Neutrophil (primary cell): Measurements from ENCODE around the gene RASA4.
"Not testable (repeated sequence)": the region's sequence is repeated elsewhere in the genome, so short reads cannot be mapped to it uniquely, and the experiment has no call there.

ENCODE experiments used
- H3K27ac ChIP-seq: fragments of 200-600 bp; sonication (generic); 2 replicates; pipeline ENCODE4 v1.5.1; 2016; ENCODE audit warnings: mild to moderate bottlenecking, moderate library complexity
- H3K27me3 ChIP-seq: fragments of 200-600 bp; sonication (generic); 2 replicates; pipeline ENCODE4 v1.6.0; 2016; ENCODE audit warnings: mild to moderate bottlenecking
- H3K36me3 ChIP-seq: fragments of 200-600 bp; sonication (generic); 2 replicates; pipeline ENCODE4 v1.5.1; 2017
- H3K4me1 ChIP-seq, 2 experiments: fragments of 200-600 bp in 1 of 2; sonication (generic) in 1 of 2; 1 replicate in 1 of 2; 2 replicates in 1 of 2; pipeline versions ENCODE4 v1.5.1 to v1.6.1; 2013 to 2016; ENCODE audit warnings: low read depth in 1 of 2, low read length in 1 of 2, mild to moderate bottlenecking in 1 of 2, moderate library complexity in 1 of 2; ENCODE audit not compliant: control insufficient read depth in 1 of 2, insufficient read depth in 1 of 2
- H3K4me3 ChIP-seq, 2 experiments: fragments of 200-600 bp in 1 of 2; sonication (generic) in 1 of 2; 1 replicate in 1 of 2; 2 replicates in 1 of 2; pipeline ENCODE4 v1.5.1; 2013 to 2016; ENCODE audit warnings: low read depth in 1 of 2, low read length in 1 of 2, mild to moderate bottlenecking in 1 of 2, moderate library complexity in 1 of 2
- H3K9me3 ChIP-seq: fragments of 200-600 bp; sonication (generic); 2 replicates; pipeline ENCODE4 v1.5.1; 2016

RASA4 gene

GRCh38 chr7:102614873-102615272 lies 1.7 kb downstream of the RASA4 start:
- H3K36me3 ChIP-seq, H3K9me3 ChIP-seq, H3K27ac ChIP-seq, H3K4me3 ChIP-seq, H3K4me1 ChIP-seq, H3K27me3 ChIP-seq: not testable (repeated sequence)

GRCh38 chr7:102614346-102614697 lies 2.2 kb downstream of the RASA4 start:
- not testable (repeated sequence) for H3K4me3 ChIP-seq, H3K27me3 ChIP-seq, H3K27ac ChIP-seq, H3K4me1 ChIP-seq, H3K36me3 ChIP-seq, H3K9me3 ChIP-seq

GRCh38 chr7:102613575-102614345 lies 2.8 kb downstream of the RASA4 start:
- not testable (repeated sequence) for H3K4me3 ChIP-seq, H3K36me3 ChIP-seq, H3K9me3 ChIP-seq, H3K27me3 ChIP-seq, H3K4me1 ChIP-seq, H3K27ac ChIP-seq

GRCh38 chr7:102611675-102612325 lies 4.8 kb downstream of the RASA4 start:
- not testable (repeated sequence) for H3K27ac ChIP-seq, H3K4me1 ChIP-seq, H3K27me3 ChIP-seq, H3K36me3 ChIP-seq, H3K9me3 ChIP-seq, H3K4me3 ChIP-seq

GRCh38 chr7:102611013-102611674 lies 5.4 kb downstream of the RASA4 start:
- not testable (repeated sequence) for H3K4me3 ChIP-seq, H3K27ac ChIP-seq, H3K27me3 ChIP-seq, H3K36me3 ChIP-seq, H3K9me3 ChIP-seq, H3K4me1 ChIP-seq

- not testable (repeated sequence) for H3K4me1 ChIP-seq, H3K9me3 ChIP-seq, H3K4me3 ChIP-seq, H3K27me3 ChIP-seq, H3K36me3 ChIP-seq, H3K27ac ChIP-seq
These were observed 6.1 kb downstream of the RASA4 start for GRCh38 chr7:102610441-102610840.

- H3K36me3 ChIP-seq, H3K4me1 ChIP-seq, H3K27ac ChIP-seq, H3K27me3 ChIP-seq, H3K4me3 ChIP-seq, H3K9me3 ChIP-seq: not testable (repeated sequence)
These were observed 6.8 kb downstream of the RASA4 start for GRCh38 chr7:102609734-102610133.

- H3K27me3 ChIP-seq, H3K4me1 ChIP-seq, H3K36me3 ChIP-seq, H3K9me3 ChIP-seq, H3K27ac ChIP-seq, H3K4me3 ChIP-seq: not testable (repeated sequence)
These were observed 9.7 kb downstream of the RASA4 start for GRCh38 chr7:102606848-102607247.

GRCh38 chr7:102604431-102605145 lies 12.0 kb downstream of the RASA4 start:
- H3K9me3 ChIP-seq, H3K4me3 ChIP-seq, H3K36me3 ChIP-seq, H3K27me3 ChIP-seq, H3K4me1 ChIP-seq, H3K27ac ChIP-seq: not testable (repeated sequence)

- H3K36me3 ChIP-seq, H3K9me3 ChIP-seq, H3K27me3 ChIP-seq, H3K4me3 ChIP-seq, H3K27ac ChIP-seq, H3K4me1 ChIP-seq: not testable (repeated sequence)
These were observed 14.2 kb downstream of the RASA4 start for GRCh38 chr7:102602317-102602716.

- H3K4me1 ChIP-seq, H3K4me3 ChIP-seq, H3K36me3 ChIP-seq, H3K9me3 ChIP-seq, H3K27me3 ChIP-seq, H3K27ac ChIP-seq: not testable (repeated sequence)
These were observed 16.9 kb downstream of the RASA4 start for GRCh38 chr7:102599699-102600098.

- H3K36me3 ChIP-seq, H3K9me3 ChIP-seq, H3K4me1 ChIP-seq, H3K27me3 ChIP-seq, H3K4me3 ChIP-seq, H3K27ac ChIP-seq: not testable (repeated sequence)
These were observed 20.5 kb downstream of the RASA4 start for GRCh38 chr7:102596036-102596435.

GRCh38 chr7:102593637-102594334 lies 22.8 kb downstream of the RASA4 start:
- H3K36me3 ChIP-seq, H3K27ac ChIP-seq, H3K9me3 ChIP-seq, H3K4me1 ChIP-seq, H3K27me3 ChIP-seq, H3K4me3 ChIP-seq: not testable (repeated sequence)
